OCI-LY1 (cell line): ENCODE measurements around the gene HPS4.

Experiments
- CTCF ChIP-seq: fragments of 200-600 bp; sonication (generic), shearing (Covaris generic); IDR thresholded peaks from 2 replicates; pipeline ENCODE4 v1.5.1; 2017; ENCODE audit warnings: mild to moderate bottlenecking, antibody characterized with exemption, low read length, moderate library complexity, mixed read lengths
- EZH2 ChIP-seq: fragments of 200-600 bp; sonication (generic), shearing (Covaris generic); IDR thresholded peaks from 2 replicates; pipeline ENCODE4 v1.8.0; 2017; ENCODE audit warnings: borderline replicate concordance, mixed run types, mild to moderate bottlenecking, antibody characterized with exemption, low read length, moderate library complexity, mixed read lengths

GRCh38 chr22:26480611-26480932, 3.0 kb downstream of the HPS4 start:
- TF ChIP-seq CTCF (no peak), EZH2 (no peak)
